IPS-NIHi11 (cell line): ENCODE measurements around the gene CHST9.
"Not testable (repeated sequence)": the region's sequence is repeated elsewhere in the genome, so short reads cannot be mapped to it uniquely, and the experiment has no call there.

Experiments used
- DNase-seq: peaks from one replicate; pipeline ENCODE4 v3.0.0; 2012; ENCODE audit warnings: mixed read lengths, low spot score

CHST9 gene

DNA sequence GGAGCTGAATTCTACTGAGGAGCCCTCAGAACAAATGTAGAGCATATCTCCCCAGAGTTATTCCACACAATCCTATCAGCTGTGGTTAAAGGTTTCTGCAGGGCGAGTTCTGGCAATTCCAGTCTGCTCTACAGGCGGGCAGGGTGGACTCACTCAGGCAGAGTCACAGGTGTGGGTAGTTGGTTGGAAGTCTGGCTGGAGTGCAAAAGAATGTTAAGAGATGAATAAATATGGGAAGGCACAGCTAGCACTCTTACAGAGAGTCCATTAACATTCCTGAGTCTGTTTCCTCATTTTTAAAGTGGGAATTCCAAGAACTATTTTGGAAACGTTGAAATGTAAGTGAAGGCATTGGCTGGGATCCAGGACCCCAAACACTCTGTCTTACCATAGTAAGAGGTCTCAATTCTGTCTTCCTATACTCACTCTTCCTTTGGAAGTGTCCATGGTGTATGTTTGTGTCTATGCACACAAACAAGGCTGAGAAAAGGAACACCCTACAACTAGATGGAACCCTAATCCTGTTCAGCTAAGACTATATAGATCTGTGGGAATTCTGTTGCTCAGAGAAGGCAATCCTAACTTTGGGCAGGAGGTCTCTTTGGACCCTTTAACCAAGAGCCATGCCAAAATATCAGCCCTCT lies 256.3 kb downstream of the CHST9 start:
- no peak for DNase-seq

DNA sequence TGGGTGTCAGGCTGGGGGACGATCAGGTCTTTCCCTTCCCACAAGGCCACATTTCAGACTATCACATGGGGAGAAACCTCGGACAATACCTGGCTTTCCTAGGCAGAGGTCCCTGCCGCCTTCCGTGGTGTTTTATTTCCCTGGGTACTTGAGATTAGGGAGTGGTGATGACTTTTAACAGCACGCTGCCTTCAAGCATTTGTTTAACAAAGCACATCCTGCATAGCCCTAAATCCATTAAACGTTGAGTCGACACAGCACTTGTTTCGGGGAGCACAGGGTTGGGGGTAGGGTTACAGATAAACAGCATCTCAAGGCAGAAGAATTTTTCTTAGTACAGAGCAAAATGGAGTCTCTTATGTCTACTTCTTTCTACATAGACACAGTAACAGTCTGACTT lies 257.3 kb downstream of the CHST9 start:
- DNase-seq = not testable (repeated sequence)

GRCh38 chr18:26926066-26926675 lies 258.9 kb downstream of the CHST9 start:
- no peak for DNase-seq

GRCh38 chr18:26925313-26925712 lies 259.8 kb downstream of the CHST9 start:
- DNase-seq = no peak

DNA sequence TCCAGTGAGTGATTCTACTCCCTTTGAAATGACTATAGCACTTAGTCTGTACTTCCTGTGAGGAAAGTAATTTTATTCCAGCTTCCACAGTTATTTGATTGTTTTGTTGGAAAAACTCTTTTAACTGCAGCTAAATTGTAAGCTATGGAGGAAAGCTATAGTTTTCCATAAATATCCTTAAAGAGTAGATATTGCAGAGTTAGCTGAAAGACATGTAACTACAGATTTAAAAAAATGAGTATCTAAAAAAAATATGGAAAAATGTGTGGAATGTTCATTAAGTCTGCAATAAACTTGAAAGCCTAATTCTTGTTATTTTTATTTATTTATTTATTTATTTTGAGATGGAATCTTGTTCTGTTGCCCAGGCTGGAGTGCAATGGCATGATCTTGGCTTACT lies 262.8 kb downstream of the CHST9 start:
- DNase-seq = no peak

DNA sequence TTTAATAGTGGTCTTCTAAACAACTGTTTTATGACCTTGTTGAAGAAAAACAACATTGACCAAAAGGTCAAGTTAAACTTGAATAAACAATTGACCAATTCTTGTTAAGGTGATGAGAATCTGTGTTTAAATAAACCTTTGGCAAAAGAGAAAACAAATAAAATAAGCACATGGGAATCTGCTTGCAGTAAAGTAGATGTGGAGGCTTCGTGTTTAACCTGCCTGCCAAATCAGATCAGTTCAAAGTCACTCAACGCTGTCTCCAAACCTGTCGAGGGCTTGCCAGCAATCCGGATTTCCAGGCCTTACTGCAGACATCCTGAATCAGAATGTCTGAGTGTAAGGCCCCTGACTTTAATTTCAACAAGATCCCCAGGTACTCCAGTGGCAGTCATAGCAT lies 264.5 kb downstream of the CHST9 start:
- no peak for DNase-seq

GRCh38 chr18:26919627-26920026 lies 265.5 kb downstream of the CHST9 start:
- DNase-seq = no peak

GRCh38 chr18:26919201-26919600 lies 265.9 kb downstream of the CHST9 start:
- no peak for DNase-seq

DNA sequence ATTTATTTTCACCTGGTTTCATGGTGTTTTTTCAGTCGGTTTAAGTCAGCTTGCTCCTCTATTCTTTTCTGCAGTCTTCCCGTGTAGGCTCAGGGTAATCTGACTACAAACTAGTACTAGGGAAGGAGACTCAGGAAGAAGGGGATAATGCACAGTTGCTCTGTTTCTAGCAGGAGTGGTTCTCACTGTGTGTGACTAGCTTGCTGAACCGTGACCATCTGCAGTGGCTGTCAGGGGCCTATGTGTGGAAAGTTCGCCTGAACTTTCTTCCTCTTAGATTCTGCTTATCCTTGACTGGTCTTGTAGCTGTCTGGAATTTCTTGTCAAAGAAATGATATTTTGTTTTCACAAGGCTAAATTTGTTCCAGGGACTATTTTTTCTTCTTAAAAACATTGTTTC lies 273.3 kb downstream of the CHST9 start:
- no peak for DNase-seq

DNA sequence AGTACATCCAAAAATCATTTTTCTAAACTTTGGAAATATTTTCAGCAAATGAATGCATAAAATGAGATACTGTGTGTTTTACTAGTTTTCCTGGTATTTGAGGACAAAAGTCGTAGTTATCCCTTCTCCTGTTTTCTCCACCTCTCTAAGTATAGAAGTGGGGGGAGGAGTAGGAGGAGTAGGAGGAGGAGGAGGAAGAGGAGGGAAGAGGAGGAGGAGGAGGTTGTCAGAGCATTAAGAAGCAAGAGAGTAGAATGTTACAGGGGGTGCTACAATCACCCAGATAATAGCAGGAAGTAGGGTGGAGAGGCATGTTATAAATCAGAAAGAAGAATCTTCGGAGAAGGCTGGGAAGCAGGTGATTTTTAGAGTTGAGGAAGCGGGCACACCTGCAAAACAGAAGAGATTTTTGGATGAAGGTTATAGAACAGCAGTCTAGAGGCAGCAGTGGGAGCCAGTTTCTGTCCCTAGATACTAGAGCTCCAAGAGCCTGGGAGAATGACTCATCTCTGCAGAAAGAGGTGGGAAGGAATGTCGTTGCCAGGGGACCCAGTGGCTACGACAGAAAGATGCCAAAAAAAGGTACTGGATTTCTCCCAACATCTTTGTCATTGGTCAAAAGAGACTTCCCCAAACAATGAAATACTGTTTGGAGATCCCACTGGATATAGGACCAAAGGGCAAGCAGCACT lies 275.4 kb downstream of the CHST9 start:
- peak; percentile 37 for DNase-seq

- no peak for DNase-seq
Measured at GRCh38 chr18:26908906-26909305, 276.2 kb downstream of the CHST9 start.

DNA sequence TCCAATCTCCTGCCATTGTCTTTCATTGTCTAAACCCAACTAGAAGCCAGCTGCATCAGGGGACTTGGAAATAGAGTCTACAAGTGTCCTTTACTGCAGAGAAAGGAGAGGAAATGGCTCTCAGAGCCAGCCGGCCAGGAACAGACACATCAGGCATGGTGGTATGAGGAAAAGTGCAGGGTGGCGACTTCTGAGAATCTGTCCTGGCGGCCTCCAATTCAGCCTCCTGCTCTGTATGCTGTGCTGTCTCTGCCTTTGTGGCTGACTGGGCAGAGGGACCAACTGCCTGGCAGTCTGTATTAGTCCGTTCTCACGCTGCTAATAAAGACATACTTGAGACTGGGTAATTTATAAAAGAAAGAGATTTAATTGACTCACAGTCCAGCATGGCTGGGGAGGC lies 282.8 kb downstream of the CHST9 start:
- no peak for DNase-seq

DNA sequence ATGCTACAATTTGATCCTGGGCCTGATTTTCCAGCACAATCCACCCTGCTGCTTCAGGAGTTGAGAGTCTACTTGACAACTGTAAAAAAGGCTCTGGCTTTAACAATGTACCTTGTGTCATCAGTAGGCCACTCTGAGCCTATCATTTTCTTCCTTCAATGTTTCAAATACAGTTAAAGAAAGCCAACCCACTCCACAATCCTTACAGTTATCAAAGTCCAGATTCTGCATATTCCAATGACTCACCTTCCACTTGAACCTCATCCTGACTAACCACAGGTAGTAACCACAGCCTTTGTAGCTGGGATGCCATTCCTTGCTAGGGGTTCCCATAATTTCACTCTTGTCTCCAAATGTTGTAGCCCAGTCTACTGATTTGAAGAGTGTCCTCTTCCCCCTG lies 284.1 kb downstream of the CHST9 start:
- no peak for DNase-seq

DNA sequence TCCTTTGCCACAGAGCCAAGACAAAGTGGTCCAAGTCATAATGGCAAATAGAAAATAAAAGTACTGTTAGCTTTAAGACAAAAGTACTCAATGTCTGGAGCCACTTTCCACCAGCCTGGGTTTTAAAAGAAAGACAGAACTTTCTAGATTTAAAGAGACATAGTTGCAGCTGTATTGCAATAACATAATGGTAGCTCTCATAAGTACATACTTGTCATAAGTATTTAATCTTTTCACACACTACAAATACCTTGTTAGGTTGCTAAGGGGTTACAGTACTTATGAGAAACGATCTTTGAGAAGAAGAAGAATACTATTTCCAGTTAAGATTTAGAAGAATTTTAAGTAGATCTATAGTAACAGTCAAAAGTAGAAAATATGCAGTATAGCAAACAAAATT lies 290.7 kb downstream of the CHST9 start:
- DNase-seq = no peak

DNA sequence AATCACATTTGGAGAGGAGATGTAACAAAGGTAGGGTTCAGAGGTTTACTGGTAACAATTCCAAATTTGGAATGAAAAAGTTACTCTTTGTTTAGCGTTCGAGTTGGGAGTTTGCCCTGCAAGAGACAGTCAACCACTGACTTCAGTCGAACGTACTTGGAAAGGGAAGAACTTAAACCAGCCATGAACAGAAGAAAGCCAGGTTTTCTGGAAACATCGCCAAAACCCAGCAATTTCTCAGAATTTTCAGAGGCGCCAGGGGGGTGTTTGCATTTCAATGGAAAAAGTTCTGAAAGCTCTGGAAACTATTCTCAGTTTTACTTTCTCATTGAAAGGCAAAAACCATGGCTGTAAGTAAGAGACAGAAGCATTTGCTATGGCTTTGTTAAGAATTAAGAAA lies 291.1 kb downstream of the CHST9 start:
- no peak for DNase-seq

DNA sequence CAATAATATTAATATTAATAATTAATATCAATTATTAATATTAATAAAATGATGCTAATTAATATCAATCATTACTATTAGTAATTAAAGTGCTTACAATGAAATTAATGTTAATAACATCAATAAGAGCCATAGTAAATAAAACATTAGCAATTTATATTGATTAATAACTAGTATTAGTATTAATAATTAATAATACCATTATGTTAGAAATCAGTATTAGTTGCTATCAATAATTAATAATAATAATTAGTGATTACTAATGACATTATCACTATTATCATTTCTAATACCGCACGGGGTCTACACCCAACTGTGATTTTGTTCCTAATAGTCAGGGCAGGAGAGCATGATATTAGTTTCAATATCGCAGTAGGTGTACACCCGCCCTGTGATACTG lies 296.8 kb downstream of the CHST9 start:
- DNase-seq = no peak

DNA sequence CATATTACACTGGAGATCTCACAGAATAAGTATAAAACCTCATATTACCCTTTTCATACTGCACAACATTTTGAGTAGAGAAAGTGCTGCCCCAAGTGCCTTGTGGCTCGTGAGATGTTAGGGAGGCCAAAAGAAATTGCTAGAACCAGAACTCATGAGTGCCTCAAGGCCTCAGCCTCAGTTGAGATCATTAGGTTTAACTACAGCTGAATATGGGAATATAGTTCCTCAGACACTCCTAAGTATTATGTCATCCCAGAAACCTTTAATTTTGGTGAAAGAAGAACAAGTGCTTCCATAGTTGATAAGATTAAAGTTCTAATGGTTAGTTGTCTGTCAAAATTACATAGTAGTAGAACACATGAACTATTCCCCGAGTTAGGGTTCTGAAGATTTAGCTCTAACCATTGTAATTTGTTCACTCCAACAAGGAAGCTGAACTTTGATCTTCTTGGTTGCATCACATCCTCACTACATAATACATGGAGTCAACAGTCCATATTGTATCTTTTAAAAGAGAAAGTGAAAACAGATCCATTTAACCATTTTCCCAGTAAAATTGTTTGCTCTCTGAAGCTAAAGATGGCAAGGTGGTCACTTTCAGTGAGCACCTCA lies 310.0 kb downstream of the CHST9 start:
- no peak for DNase-seq

- no peak for DNase-seq
Measured at GRCh38 chr18:26874283-26874682, 310.8 kb downstream of the CHST9 start.

- DNase-seq = no peak
Measured at GRCh38 chr18:26869640-26870039, 315.5 kb downstream of the CHST9 start.

- no peak for DNase-seq
Measured at GRCh38 chr18:26868968-26869586, 316.0 kb downstream of the CHST9 start.

GRCh38 chr18:26867471-26867870 lies 317.6 kb downstream of the CHST9 start:
- DNase-seq = no peak

GRCh38 chr18:26865557-26865956 lies 319.6 kb downstream of the CHST9 start, which contains the start of gene AQP4:
TSS of gene AQP4 (minus strand) at chr18:26865707. CDS start at chr18:26865689, 18 bp downstream.
- peak; percentile 48 for DNase-seq

GRCh38 chr18:26864658-26865057 lies 320.4 kb downstream of the CHST9 start:
- DNase-seq = no peak
